HG03469 (cell line): ENCODE results near the gene CIAO2A.

Source experiments
- ATAC-seq: cut with Tn5 transposase; IDR thresholded peaks from one replicate; pipeline ENCODE4 v1.9.1; 2021; ENCODE audit warnings: mild to moderate bottlenecking, moderate library complexity, moderate number of reproducible peaks; ENCODE audit not compliant: unreplicated experiment

The CIAO2A gene

DNA sequence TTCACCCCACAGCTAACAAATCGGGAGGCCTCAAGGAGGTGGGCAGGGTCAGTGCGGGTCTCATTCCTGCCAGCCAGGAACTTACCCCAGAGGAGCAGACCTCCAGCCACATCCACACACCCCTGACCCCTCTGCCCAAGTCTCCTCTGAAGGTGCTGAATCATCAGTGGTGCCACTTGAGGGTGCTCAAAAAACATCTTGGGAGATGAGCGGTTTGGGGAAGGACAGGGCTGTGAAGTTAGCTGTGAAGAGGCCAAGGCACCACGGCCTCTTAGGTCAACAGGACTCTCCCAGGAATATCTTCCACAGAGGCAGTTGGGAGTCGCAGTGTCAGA is 48.6 kb downstream of the CIAO2A start:
- ATAC-seq, result no peak

DNA sequence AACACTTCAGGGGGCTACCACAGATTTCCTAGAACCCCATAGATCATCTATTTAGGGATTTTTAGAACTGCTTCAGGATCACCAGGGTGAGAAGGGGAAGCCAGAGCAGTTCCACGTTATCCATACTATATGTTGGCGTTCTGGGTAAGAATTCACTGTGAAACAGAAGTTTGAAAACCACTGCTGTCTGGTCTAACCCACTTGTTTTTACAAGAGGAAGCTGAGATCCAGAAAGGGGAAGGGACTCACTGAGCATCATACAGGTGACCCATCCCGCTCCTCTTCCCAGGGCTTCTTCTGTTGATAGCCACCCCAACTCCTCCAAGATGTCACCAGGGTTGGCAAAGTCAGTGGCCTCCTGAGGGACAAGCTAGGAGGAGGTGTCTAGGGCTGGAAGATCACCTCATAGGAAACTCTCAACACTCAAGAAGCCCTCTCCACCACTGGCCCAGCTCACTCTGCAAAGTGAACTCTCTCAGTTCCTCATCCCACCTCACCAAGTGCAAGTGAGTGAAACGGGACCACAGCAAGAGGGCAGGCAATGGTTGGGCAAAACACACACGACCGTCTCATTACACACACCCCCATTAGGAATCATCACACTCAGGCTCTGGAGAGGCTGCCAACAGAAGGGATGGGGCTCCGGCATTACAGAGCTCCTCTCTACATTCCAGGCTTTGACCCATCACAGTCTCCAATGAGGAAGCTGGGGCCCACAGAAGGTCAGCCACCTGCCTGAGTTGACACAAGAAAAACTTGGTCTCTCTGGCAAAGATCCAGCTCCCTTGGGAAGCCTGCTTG is 49.1 kb downstream of the CIAO2A start:
- no peak for ATAC-seq

DNA sequence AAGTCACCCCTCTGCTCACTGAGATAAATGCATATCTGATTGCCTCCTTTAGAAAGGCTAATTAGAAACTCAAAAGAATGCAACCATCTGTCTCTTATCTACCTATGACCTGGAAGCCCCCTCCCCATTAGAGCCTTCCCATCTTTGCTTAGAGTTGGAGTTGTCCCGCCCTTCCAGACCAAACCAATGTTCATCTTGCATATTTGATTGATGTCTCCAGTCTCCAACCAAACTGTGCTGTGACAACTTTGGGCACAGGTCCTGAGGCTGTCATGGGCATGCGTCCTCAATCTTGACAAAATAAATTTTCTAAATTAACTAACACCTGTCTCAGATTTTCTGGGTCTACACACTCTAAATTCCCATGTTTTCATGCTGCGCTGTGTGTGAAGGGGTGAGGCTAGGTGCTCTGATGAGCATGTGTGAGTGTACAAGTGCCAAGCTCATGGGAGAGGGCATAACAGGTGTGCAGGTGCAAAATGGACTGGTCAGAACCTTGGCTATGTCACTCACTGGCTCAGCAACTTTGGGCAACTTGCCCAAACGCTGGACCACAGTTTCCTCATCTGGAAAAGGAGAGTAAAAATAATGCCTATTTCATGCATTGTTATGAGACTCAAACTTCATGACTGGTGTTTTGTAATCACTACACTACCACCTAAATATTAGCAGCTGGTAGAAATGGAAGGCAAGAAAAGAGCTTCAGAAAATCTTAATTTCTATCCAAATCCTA is 54.6 kb downstream of the CIAO2A start:
- ATAC-seq, result no peak

DNA sequence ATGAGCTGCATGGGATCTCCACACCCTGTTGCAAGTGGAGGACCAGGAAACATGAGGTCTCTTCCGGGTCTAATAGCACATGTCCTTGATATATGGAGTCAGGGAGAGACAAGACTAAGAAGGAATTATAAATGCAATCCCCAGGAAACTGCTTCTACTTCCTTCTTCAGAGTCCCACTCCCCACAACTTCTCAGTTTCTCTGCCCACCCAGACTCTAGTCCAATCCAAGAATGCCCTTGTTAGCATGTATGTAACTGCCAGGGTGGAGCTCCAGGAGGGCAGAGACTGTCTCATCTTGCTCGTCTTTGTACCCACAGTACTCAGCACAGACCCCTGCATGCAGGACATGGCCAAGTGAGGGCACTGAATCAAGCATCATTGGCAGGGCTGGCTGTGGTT is 55.7 kb downstream of the CIAO2A start:
- no peak for ATAC-seq

DNA sequence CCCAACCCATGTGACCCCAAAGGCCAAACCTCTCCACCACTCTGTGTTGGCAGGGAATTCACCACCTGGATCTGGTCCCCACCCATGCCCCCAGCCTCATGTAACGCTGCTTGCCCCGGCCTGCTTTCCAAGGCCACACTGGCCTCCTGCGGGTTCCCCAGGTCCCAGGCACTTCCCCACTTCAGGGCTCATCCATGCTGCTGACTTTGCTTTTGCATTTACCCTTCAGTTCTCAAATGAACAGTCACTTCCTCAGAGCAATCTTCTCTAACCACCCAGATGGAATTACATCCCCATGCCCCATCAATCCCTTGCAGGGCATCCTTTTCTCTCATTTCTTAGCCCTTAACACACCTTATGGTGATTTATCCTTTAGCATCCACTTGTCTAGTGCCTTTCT is 56.5 kb downstream of the CIAO2A start:
- ATAC-seq, result no peak

DNA sequence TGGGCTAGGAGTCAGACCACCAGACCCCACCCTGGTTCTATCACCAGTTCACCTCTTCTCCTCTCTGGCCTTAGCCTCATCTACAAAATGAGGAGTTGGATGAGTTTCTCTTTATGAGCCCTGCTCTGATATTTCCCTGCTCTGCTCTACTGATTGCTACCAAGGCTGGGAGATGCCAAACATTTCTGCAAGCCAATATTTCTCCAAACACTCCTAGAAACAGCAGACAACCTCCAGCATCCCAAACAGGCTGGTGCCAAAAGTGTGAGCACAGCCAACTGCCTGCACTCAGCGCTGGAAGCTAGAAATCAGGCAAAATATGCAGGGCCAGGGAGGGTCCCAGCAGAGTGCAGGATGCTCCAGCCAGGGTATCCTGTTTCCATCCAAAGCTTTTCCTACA is 58.1 kb downstream of the CIAO2A start:
- no peak for ATAC-seq

DNA sequence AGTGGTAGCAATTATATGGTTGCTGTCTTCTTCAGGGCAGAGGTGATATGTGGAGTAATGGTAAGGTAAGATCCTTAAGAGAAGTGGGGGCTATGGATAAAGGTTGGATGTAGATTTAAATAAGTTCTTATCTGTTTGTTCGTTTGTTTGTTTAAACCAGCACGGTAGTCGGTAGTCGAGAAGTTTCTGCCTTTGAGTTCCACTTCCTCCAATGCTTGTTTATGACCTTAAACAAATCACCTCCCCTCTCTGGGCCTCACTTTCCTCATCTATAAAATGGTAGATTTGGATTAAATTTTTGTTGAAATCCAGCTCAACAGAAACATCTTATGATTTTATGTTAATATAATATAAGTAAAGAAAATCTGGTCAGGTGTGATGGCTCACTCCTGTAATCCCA is 59.1 kb downstream of the CIAO2A start:
- no peak for ATAC-seq

DNA sequence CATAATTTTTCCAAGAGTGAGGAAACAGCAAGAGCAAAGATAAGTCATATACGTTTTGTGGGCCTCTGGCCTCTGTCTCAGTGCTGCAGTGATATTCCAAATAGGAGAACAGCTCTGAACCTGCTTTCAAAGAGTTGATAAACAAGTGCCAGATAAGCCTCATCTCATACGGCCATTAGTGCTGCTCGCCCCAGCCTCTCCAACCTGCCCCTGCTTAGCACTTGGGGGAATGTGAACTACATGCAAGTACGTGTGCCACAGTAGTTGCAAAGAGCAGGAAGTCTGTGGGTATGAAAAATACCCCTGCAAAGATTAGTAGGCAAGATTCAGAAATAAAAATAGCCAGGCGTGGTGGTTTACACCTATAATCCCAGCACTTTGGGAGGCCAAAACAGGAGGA is 61.3 kb downstream of the CIAO2A start:
- no peak for ATAC-seq

DNA sequence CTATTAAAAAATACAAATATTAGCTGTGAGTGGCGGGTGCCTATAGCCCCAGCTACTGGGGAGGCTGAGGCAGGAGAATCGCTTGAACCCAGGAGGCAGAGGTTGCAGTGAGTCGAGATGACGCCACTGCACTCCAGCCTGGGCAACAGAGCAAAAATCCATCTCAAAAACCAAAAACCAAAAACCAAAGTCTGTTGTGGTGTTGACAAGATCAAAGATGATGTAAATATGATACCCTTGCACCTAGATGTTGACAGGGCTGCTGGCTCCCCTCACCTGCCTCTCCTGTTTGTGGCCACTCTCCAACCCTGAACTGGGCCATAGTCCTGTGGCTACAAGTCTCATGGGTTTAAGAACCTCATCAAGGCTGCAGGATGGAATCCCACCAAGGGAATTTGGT is 63.5 kb downstream of the CIAO2A start:
- no peak for ATAC-seq

DNA sequence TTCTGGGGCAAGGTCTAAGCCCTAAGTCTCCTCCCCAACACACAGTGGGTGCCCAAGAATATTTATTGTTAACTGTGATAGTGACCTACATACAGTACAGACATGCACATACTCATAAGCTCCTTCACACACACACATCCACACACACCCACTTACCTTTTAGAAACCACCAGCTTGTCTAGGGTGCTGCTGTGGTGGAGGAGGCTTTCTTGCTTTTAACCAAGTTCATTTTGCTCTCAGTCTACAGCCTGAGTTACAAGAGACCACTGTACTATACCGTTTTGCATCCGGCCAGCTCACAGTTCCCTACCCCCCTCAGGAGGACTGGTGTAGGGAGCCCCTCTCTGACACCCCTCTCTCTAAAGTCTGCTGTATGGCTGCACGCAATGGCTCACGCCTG is 64.0 kb downstream of the CIAO2A start:
- ATAC-seq, result no peak

DNA sequence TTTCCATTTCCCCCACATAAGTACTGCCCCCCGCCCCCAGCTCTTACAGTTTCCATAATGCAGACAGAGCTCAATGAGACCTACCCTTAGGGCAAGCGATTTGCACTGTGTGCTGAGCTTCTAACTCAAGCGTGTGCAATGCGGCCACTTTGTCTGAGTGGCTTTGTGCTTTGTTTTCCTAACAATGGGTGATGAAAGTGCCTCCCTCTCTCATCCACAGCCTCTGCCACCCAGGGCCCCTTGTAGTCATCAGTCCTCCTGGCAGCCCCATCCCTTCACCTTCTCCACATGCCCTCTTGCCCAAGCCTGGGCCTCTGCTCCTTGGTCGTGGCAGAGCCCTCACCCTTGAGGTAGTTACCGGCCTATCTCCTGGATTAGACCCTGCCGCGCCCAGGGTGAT is 64.5 kb downstream of the CIAO2A start:
- ATAC-seq, result no peak

DNA sequence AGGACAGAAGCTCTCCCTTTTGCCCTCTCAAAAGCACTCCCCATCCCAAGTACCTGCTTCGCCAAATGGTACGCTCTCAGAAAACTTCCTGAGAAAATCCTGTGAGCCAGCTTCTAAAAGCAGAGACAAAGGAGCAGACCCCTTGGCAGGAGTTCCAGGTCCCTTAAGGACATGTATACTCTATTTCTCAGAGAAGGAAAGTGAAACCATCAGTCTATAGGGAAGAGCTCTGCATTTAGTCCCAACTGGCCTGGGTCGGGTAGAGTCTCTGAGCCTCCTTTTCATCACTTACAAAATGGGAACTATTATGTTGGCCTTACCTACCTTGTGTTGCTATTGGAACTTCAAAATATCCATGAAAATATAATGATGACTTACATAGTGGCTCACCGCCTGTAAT is 67.0 kb downstream of the CIAO2A start:
- ATAC-seq, result no peak

DNA sequence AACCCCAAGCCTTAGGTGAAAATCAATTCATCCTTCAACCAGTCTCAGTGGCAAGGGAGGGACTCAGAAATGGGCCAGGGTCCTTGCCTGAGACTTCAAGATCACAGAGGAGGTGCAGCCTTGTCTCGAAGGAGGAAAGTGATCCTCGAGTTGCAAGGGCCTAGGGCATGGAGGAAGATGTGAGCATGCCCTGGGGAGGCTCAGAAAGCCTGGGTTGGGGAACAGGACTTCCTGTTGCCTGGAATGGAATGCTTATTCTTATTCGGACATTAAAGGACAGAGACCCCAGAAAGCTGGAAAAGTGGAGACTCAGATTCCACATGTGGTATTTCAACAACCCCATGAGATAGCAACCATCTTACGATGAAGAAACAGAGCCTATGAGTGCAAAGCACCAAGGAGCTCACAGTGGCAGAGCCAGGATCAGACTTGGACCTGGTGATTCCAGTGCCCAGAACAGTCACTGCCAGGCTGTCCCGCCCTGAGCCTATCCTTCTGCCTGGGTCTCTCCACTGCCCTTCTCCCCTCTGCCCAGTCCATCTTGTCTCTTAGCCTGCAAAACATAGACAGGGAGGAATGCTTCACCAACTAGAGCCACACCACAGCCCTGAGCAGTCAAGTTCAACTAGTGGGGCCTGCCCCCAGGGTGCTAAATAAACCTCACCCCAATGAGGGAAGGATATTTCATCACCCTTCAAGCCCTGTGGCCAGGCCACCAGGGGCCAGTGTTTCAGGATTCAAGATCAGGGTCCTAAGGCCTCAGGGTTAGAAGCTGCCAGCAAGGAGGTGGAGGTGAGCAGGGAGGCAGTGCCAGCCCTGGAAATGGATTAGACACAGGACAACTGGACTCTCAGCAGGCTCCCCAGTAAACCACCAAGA is 69.2 kb downstream of the CIAO2A start:
- ATAC-seq, result no peak

DNA sequence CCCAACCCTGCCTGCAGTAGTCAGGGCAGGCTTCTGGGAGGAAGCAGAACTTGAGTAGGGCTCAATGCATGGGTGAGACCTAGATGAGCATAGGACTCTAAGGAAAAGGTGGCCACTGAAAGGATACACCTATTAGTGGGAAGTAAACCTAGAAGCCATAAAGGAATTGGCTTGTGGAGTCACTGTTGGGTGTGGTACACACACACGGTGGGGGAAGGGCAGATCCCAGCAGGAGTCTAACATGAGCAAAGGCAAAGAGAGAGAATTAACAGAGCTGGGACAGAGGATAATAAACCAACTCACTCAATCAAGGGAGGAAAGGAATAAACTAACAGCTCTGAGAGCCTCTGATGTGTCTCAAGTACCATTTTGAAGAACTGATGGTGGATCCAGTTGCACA is 70.4 kb downstream of the CIAO2A start:
- no peak for ATAC-seq

DNA sequence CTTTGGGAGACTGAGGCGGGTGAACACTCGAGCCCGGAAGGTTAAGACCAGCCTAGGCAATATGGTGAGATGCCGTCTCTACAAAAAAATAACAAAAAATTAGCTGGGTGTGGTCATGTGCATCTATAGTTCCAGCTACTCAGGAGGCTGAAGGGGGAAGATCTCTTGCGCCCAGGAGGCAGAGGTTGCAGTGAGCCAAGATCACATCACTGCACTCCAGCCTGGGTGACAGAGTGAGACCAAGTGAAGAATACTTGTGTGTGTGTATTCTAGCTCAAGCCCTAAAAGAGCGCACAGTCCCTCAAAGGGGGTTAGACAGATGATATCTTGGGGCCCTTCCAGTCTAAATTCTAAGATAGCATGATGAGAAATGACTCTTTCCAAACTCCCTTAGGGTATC is 71.1 kb downstream of the CIAO2A start:
- no peak for ATAC-seq
